Natural killer cell (primary cell): ENCODE results near the gene HEATR9. TPM values are rescaled to one million over a fixed set of nuclear protein-coding genes. Genes with fewer than 3 reads are reported as not detected.

ENCODE experiments used
- ATAC-seq, 3 donors: fragments of 150-1000 bp in 2 of 3; fragments of 200-7000 bp in 1 of 3; cut with Tn5 transposase; 1 replicate in 1 of 3; 2 replicates in 2 of 3; pipeline ENCODE4 v1.10.0; 2021; ENCODE audit warnings: mild to moderate bottlenecking in 2 of 3, moderate library complexity in 2 of 3
- DNase-seq, 2 donors: peaks; one replicate each; pipeline versions ENCODE4 v3.0.0 to v3.0.0-alpha.2; 2013 to 2021; ENCODE audit warnings: mixed read lengths in 1 of 2
- H3K27ac ChIP-seq: one replicate; pipeline ENCODE4 v1.5.1; 2013; ENCODE audit warnings: mild to moderate bottlenecking, low read length
- H3K27me3 ChIP-seq: one replicate; pipeline ENCODE4 v1.6.1; 2013; ENCODE audit warnings: low read length; ENCODE audit not compliant: control insufficient read depth, insufficient read depth
- H3K36me3 ChIP-seq: one replicate; pipeline ENCODE4 v1.6.1; 2013; ENCODE audit warnings: low read length; ENCODE audit not compliant: control insufficient read depth, insufficient read depth
- H3K4me1 ChIP-seq: one replicate; pipeline ENCODE4 v1.6.1; 2013; ENCODE audit warnings: low read length; ENCODE audit not compliant: control insufficient read depth, insufficient read depth
- H3K4me3 ChIP-seq: one replicate; pipeline ENCODE4 v1.5.1; 2013; ENCODE audit warnings: low read length
- H3K9me3 ChIP-seq: one replicate; pipeline ENCODE4 v1.6.1; 2013; ENCODE audit warnings: low read length; ENCODE audit not compliant: control insufficient read depth, insufficient read depth
- H3K27ac Mint-ChIP-seq, 2 donors: one replicate each; pipeline ENCODE4 v1.8.0; 2022; ENCODE audit warnings: mild to moderate bottlenecking in 2 of 2, mixed read lengths in 2 of 2, moderate library complexity in 1 of 2
- H3K27me3 Mint-ChIP-seq, 2 donors: one replicate each; pipeline ENCODE4 v1.8.0; 2022; ENCODE audit warnings: low read depth in 2 of 2, mixed read lengths in 2 of 2
- H3K36me3 Mint-ChIP-seq: one replicate; pipeline ENCODE4 v1.8.0; 2022; ENCODE audit warnings: mixed read lengths
- H3K4me1 Mint-ChIP-seq, 2 donors: one replicate each; pipeline ENCODE4 v1.8.0; 2022; ENCODE audit warnings: mixed read lengths in 2 of 2
- H3K4me3 Mint-ChIP-seq: one replicate; pipeline ENCODE4 v1.8.0; 2022; ENCODE audit warnings: mild to moderate bottlenecking, moderate library complexity, mixed read lengths
- H3K9me3 Mint-ChIP-seq, 2 donors: one replicate each; pipeline ENCODE4 v1.8.0; 2022; ENCODE audit warnings: mixed read lengths in 2 of 2
- CTCF ChIP-seq: fragments of 200-600 bp; IDR thresholded peaks from one replicate; pipeline ENCODE4 v1.8.0; 2022; ENCODE audit warnings: antibody characterized with exemption
- WGBS: methylation state at CpG from one replicate; pipeline ENCODE4 v1.1.7; 2013; ENCODE audit warnings: missing lambda C conversion rate; ENCODE audit not compliant: insufficient coverage; 5-methylcytosine and 5-hydroxymethylcytosine counted together
- intact Hi-C: fragments of 100-400 bp; cut with micrococcal nuclease; formaldehyde crosslinking; loops from one replicate; pipeline ENCODE4 v1.14.2; 2022
- total RNA-seq, 4 donors: library from RNA; stranded (reverse); fragments of 120-200 nt in 1 of 4; gene quantifications; one replicate each; pipeline versions ENCODE4 v1.2.3 to v1.2.4, GENCODE V29; 2013 to 2022

Gene HEATR9
- total RNA-seq, 3 donors from 2014 or later (not counting 1 experiment from before 2014, with no cell fraction given) = 10.0 to 24.1 (median 15.1) TPM

- no peaks in the 10 kb centered on the region for H3K9me3 Mint-ChIP-seq
Observed at GRCh38 chr17:35895636-35896587, 27.2 kb upstream of the HEATR9 start.

GRCh38 chr17:35894206-35894605, 25.5 kb upstream of the HEATR9 start:
- Mint-ChIP-seq H3K27ac (peak overlapping the region; percentile 97 to 98), H3K9me3 (no peaks in the 10 kb centered on the region), H3K27me3 (no peaks in the 10 kb centered on the region), H3K36me3 (no peaks in the 10 kb centered on the region), H3K4me3 (peak overlapping the region; percentile 17), H3K4me1 (peaks cover 84 to 90% of the 10 kb centered on the region in 2 donors)
- H3K4me1 ChIP-seq = peaks cover 97% of the 10 kb centered on the region
- no peaks in the 10 kb centered on the region for H3K36me3 ChIP-seq
- DNase-seq (no peak), ATAC-seq (no peak)
- no peaks in the 10 kb centered on the region for H3K9me3 ChIP-seq
- WGBS = 96% methylated on average over 7 of the region's 7 CpGs
- intact Hi-C loops = loop anchor here (5.0 kb wide), 3 partner anchors 193 to 652 kb away; partner anchors contain the start of genes CCL4L2 and SLFN5
- no peak for TF ChIP-seq CTCF
- H3K4me3 ChIP-seq = no peak overlapping the region
- H3K27me3 ChIP-seq = no peaks in the 10 kb centered on the region
- no peak overlapping the region for H3K27ac ChIP-seq

More at GRCh38 chr17:35895636-35896587, 27.2 kb upstream of the HEATR9 start:
- Mint-ChIP-seq H3K36me3 (no peaks in the 10 kb centered on the region), H3K27me3 (no peaks in the 10 kb centered on the region), H3K4me3 (peak overlapping the region; percentile 90), H3K27ac (peak overlapping the region; percentile 97 to 98), H3K4me1 (peaks cover 84 to 90% of the 10 kb centered on the region in 2 donors)
- no peak for TF ChIP-seq CTCF
- no peaks in the 10 kb centered on the region for H3K36me3 ChIP-seq
- H3K27me3 ChIP-seq = no peaks in the 10 kb centered on the region
- H3K4me1 ChIP-seq = peaks cover 98% of the 10 kb centered on the region
- H3K27ac ChIP-seq = peak overlapping the region; percentile 78
- ATAC-seq = peak; percentile 35 to 77 (median 75)
- peak overlapping the region; percentile 11 for H3K4me3 ChIP-seq
- 6% methylated on average over 13 of the region's 14 CpGs for WGBS
- H3K9me3 ChIP-seq = no peaks in the 10 kb centered on the region
- DNase-seq = peak; percentile 64 to 81
- intact Hi-C loops = loop anchor here (5.0 kb wide), 2 partner anchors 49 to 301 kb away; partner anchors contain the start of genes CCL3L1 and CCL3L3

- H3K27me3 ChIP-seq = no peaks in the 10 kb centered on the region
- peaks cover 97% of the 10 kb centered on the region for H3K4me1 ChIP-seq
- intact Hi-C loops = loop anchor here (5.0 kb wide), 3 partner anchors 194 to 651 kb away; partner anchors contain the start of genes CCL4L2 and SLFN5
- Mint-ChIP-seq H3K4me3 (no peak overlapping the region), H3K27me3 (no peaks in the 10 kb centered on the region), H3K36me3 (no peaks in the 10 kb centered on the region), H3K27ac (peak overlapping the region; percentile 97 to 98), H3K9me3 (no peaks in the 10 kb centered on the region), H3K4me1 (peaks cover 84 to 90% of the 10 kb centered on the region in 2 donors)
- no peak overlapping the region for H3K27ac ChIP-seq
- no peak for TF ChIP-seq CTCF
- no peaks in the 10 kb centered on the region for H3K9me3 ChIP-seq
- no peak overlapping the region for H3K4me3 ChIP-seq
- WGBS = 94% methylated on average over 4 of the region's 4 CpGs
- ATAC-seq (no peak), DNase-seq (no peak)
- H3K36me3 ChIP-seq = no peaks in the 10 kb centered on the region
Observed at GRCh38 chr17:35893751-35894150, 25.1 kb upstream of the HEATR9 start.
